ENCODE results near the gene TXNRD2. TPM values are rescaled to one million over a fixed set of nuclear protein-coding genes. Genes with fewer than 3 reads are reported as not detected.

Gene TXNRD2
- total and polyA plus RNA-seq, 2 experiments from 2014 or later, result 11.2 to 12.4 TPM

DNA sequence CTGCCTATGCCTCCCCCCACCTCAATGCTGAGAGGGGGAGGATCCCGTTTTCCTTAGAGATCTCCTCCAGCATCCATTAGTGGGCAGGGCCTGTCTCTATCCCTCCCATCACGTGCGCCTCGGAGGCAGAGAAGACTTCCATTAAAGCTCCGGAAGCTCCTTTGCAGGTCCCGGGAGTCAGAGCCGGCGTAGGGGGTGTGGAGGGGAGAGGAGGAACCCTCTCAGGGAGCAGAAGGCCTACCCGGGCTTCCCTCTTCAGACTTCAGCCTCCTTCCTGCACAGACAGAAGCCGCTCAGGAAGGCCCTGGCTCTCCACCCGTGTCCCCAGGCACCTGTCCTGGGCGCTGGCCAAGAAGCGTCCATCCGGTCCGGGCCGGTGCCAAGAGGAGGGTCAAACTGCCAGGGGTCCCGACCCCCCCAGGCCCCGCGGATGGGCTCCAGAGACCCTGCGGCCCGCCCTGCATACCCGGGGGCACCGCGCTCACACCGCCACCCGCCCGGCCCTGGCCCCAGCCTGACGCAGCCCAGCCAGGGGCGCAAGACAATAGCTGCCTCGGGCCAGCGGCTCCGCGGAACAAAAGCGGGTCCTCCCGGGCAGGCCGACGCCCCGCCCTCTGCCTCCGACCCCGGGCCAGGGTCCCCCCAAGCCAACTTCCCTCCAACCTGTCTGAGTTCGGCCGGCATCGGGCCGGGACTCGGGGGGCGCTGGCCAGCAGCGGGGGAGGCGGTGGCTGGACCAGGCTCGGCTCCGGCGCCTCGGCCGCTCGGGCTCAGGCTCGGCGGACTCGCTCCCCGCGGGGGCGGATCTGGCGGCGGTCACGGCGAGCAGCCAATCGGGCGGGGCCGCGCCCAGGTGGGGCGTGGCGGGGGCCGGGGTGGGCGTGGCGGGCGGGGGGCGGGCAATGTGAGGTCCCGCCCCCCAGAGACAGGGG is 45.1 kb upstream of the TXNRD2 start:
- Histone ChIP-seq H3K4me1 (ENCODE audit: insufficient read depth) (peaks cover 8% of the 10 kb centered on the region; the same call in 1 of the 2 replicates), H3K9me2 (ENCODE audit: insufficient read depth) (no peaks in the 10 kb centered on the region), H3K27ac (ENCODE audit: low read depth) (no peak overlapping the region), H3K36me3 (ENCODE audit: insufficient read depth) (no peaks in the 10 kb centered on the region), H3K27me3 (ENCODE audit: insufficient read depth) (no peaks in the 10 kb centered on the region), H3F3A (replicated peaks; ENCODE audit: low read depth) (no peaks in the 10 kb centered on the region), H2AFZ (0 out of 2 replicates have a peak overlapping the region, but pooled peaks have one; percentile 18), H3K79me2 (replicated peaks; ENCODE audit: insufficient read depth) (peaks cover 9% of the 10 kb centered on the region), H4K20me1 (replicated peaks; ENCODE audit: insufficient read depth) (no peaks in the 10 kb centered on the region; the same call in 1 of the 2 replicates), H3K4me3 (peak overlapping the region; percentile 92), H3K4me2 (peak overlapping the region; percentile 92)
- Mint-ChIP-seq H3K4me1 (peaks cover 3% of the 10 kb centered on the region; the same call in 2 of the 3 replicates), H3K27ac (0 out of 2 replicates have a peak overlapping the region, but pooled peaks have one; percentile 52), H3K27me3 (ENCODE audit: insufficient read depth, low read depth, poor library complexity) (peaks cover 9% of the 10 kb centered on the region), H3K36me3 (ENCODE audit: low read depth) (no peaks in the 10 kb centered on the region), H3K9me3 (no peaks in the 10 kb centered on the region), H3K4me3 (peak overlapping the region; percentile 78)
- DNase-seq (ENCODE audit: low spot score) (peak; percentile 86), ATAC-seq (peak; percentile 80)
- TF ChIP-seq ZNF331 (CRISPR knock-in tag; IDR thresholded peaks at IDR 0.05; ENCODE audit: low read depth), result no peak
- TF ChIP-seq POLR2AphosphoS5 (IDR thresholded peaks at IDR 0.05; ENCODE audit: low read depth), result peak; percentile 62
- TF ChIP-seq CTCF (conservative IDR thresholded peaks at IDR 0.05; ENCODE audit: low read depth in 2 of 2), result no peak
- TF ChIP-seq ZNF114 (CRISPR knock-in tag; IDR thresholded peaks at IDR 0.05), result no peak
- TF ChIP-seq, protein P1, sequence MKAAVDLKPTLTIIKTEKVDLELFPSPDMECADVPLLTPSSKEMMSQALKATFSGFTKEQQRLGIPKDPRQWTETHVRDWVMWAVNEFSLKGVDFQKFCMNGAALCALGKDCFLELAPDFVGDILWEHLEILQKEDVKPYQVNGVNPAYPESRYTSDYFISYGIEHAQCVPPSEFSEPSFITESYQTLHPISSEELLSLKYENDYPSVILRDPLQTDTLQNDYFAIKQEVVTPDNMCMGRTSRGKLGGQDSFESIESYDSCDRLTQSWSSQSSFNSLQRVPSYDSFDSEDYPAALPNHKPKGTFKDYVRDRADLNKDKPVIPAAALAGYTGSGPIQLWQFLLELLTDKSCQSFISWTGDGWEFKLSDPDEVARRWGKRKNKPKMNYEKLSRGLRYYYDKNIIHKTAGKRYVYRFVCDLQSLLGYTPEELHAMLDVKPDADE (IDR thresholded peaks at IDR 0.05), result no peak

DNA sequence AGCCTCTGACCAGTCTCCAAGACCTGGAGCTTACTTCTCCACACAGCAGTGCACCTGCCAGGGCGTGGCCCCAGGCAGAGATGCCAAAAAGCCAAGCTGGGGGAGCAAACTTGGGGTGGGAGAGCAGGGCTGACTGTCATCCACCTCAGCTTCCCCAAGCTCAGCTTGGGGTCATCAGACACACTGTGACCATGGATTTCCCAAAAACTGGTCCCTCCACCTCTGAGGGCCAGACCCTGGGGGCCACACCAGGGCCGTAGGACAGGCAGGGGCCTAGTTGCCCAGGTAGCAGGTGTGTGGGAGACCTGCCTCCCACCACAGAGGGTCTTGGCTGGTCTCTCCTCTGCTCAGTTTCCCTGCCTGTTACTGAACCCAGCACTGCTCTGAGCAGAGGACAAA is 44.4 kb upstream of the TXNRD2 start:
- no peaks in the 10 kb centered on the region for H3K27me3 ChIP-seq (ENCODE audit: insufficient read depth)
- peak overlapping the region; percentile 92 for H3K4me2 ChIP-seq
- H3K36me3 ChIP-seq (ENCODE audit: insufficient read depth), result no peaks in the 10 kb centered on the region
- H3K4me3 Mint-ChIP-seq, result peak overlapping the region; percentile 78
- no peaks in the 10 kb centered on the region for H3K36me3 Mint-ChIP-seq (ENCODE audit: low read depth)
- peaks cover 9% of the 10 kb centered on the region for H3K79me2 ChIP-seq (replicated peaks; ENCODE audit: insufficient read depth)
- DNase-seq (ENCODE audit: low spot score) (no peak), ATAC-seq (no peak)
- no peak overlapping the region for H3K27ac Mint-ChIP-seq
- no peaks in the 10 kb centered on the region; the same call in 1 of the 2 replicates for H4K20me1 ChIP-seq (replicated peaks; ENCODE audit: insufficient read depth)
- no peak overlapping the region for H2AFZ ChIP-seq
- no peaks in the 10 kb centered on the region for H3F3A ChIP-seq (replicated peaks; ENCODE audit: low read depth)
- peak overlapping the region; percentile 92 for H3K4me3 ChIP-seq
- peaks cover 9% of the 10 kb centered on the region for H3K27me3 Mint-ChIP-seq (ENCODE audit: insufficient read depth, low read depth, poor library complexity)
- no peaks in the 10 kb centered on the region for H3K9me2 ChIP-seq (ENCODE audit: insufficient read depth)
- peaks cover 3% of the 10 kb centered on the region; the same call in 2 of the 3 replicates for H3K4me1 Mint-ChIP-seq
- peaks cover 8% of the 10 kb centered on the region; the same call in 1 of the 2 replicates for H3K4me1 ChIP-seq (ENCODE audit: insufficient read depth)
- TF ChIP-seq EZH2phosphoT487 (IDR thresholded peaks at IDR 0.05; ENCODE audit: unreplicated experiment), result no peak
- TF ChIP-seq JUNB (IDR thresholded peaks at IDR 0.05; ENCODE audit: unreplicated experiment), result no peak
- TF ChIP-seq CREB1 (CRISPR knock-in tag; IDR thresholded peaks at IDR 0.05; ENCODE audit: low read depth), result no peak
- TF ChIP-seq NANOG (IDR thresholded peaks at IDR 0.05; ENCODE audit: borderline replicate concordance), result no peak
- TF ChIP-seq, protein P1 (IDR thresholded peaks at IDR 0.05), result no peak
- TF ChIP-seq ZNF114 (CRISPR knock-in tag; IDR thresholded peaks at IDR 0.05), result no peak
- H3K9me3 Mint-ChIP-seq, result no peaks in the 10 kb centered on the region
- no peak overlapping the region for H3K27ac ChIP-seq (ENCODE audit: low read depth)
